Coronary artery (tissue), 2 donors: ENCODE measurements around the gene SLC35E2B.
A peak's percentile ranks its signal among the peaks of the same experiment; 100 is the strongest.

Experiments
- DNase-seq: peaks from one replicate; pipeline ENCODE4 v3.0.0-alpha.2; 2017; ENCODE audit warnings: low spot score
- H3K27ac ChIP-seq, 2 donors: fragments of 200-600 bp; sonication (generic); one replicate each; pipeline ENCODE4 v1.5.1; 2016 to 2019
- H3K4me3 ChIP-seq: fragments of 200-600 bp; sonication (generic); 2 replicates; pipeline ENCODE4 v1.5.1; 2016; ENCODE audit warnings: mild to moderate bottlenecking, moderate library complexity
- TF ChIP-seq, protein P1 (sequence below): fragments of 200-600 bp; sonication (generic); IDR thresholded peaks from one replicate; pipeline ENCODE4 v1.5.1; 2019; ENCODE audit warnings: antibody characterized with exemption

Gene SLC35E2B

DNA sequence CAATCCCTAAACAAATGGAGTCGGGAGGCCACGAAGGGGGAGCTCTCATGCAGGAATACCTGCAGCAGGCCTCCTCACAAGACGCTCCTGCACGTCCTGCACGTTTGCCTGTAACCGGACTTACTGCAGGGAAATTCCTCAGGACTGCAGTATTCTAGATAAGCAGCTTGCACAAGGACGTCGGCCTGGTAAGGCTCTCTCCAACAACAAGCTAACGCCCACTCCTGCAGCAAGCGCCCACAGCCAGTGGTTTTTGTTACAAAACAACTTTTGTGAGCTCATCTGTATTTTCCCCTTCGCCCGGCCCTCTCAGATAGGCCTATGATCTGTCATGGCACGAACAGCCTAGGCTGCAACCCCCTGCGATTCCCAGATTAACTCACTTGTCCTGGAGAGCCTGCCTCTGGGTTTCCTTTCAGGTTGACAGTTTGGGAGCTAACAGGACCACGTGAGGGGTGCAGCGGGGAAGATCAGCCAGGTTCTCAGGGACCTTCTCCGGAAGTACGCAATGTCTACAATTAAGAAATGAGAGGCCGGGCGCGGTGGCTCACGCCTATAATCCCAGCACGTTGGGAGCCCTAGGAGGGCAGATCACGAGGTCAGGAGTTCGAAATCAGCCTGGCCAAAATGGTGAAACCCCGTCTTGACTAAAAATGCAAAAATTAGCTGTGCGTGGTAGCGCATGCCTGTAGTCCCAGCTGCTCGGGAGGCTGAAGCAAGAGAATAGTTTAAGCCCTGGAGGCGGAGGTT is 78.2 kb downstream of the SLC35E2B start:
- Histone ChIP-seq H3K4me3 (peak overlapping the region; percentile 97), H3K27ac (peak overlapping the region in 1 of 2 donors; percentile 95)
- TF ChIP-seq, protein P1, sequence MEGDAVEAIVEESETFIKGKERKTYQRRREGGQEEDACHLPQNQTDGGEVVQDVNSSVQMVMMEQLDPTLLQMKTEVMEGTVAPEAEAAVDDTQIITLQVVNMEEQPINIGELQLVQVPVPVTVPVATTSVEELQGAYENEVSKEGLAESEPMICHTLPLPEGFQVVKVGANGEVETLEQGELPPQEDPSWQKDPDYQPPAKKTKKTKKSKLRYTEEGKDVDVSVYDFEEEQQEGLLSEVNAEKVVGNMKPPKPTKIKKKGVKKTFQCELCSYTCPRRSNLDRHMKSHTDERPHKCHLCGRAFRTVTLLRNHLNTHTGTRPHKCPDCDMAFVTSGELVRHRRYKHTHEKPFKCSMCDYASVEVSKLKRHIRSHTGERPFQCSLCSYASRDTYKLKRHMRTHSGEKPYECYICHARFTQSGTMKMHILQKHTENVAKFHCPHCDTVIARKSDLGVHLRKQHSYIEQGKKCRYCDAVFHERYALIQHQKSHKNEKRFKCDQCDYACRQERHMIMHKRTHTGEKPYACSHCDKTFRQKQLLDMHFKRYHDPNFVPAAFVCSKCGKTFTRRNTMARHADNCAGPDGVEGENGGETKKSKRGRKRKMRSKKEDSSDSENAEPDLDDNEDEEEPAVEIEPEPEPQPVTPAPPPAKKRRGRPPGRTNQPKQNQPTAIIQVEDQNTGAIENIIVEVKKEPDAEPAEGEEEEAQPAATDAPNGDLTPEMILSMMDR, result no peak
- DNase-seq, result no peak

DNA sequence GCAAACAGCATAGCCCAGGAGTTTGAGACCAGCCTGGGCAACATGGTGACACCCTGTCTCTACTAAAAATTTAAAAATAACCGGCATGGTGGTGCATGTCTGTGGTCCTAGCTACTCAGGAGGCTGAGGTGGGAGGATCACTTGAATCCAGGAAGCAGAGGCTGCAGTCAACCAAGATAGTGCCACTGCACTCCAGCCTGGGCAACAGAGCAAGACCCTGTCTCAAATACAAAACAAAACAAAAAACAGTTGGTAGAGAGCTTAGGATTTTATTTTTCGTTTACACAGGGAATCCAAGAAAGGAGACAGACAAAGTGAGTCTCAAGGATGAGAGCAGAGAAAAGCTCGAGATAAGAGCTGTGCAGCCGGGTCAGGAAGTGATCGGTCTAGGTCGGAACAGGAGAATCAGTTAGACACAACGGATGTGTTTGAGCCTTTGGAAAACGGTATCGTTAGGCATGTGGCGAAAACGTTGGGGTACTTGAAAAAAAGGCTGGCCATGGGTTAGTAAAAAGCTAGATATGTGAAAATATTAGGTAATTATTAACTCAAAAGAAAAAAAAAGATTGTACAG is 79.0 kb downstream of the SLC35E2B start:
- TF ChIP-seq, protein P1, result no peak
- DNase-seq, result no peak
- H3K4me3 ChIP-seq, result no peak overlapping the region
- no peak overlapping the region for H3K27ac ChIP-seq

DNA sequence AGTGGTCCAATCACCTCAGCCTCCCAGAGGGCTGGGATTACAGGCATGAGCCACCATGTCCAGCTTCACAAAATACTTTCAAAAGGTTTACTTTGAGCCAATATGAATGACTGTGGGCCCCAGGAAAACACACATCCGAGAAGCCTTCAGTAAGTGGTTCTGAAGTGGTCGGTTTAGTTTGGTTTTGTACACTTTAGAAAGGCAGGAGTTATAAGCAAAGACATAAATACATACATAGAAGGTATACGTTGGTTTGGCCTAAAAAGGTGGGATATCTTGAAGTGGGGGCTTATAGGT is 80.5 kb downstream of the SLC35E2B start:
- DNase-seq, result no peak
- Histone ChIP-seq H3K27ac (peak overlapping the region in 1 of 2 donors; percentile 31), H3K4me3 (no peak overlapping the region)
- TF ChIP-seq, protein P1, result no peak

DNA sequence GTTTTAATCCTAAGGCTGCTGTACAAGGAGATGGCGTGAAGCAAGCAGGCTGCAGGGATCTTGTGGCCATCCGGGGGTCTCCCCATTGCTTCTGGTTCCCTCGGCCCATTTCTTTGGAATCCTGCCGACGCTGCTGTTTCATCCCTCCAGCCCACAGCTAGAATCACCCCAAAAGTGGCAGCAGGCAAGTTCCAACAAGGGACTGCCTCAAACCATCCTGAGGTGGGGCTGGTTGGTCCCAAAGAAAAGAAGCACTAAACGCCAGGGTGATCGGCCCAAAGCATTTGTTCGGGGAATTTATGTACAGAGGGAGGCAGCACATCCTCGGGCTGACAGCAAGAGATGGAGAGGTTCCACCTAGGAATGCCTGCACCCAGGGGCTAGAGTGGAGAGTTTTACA is 81.8 kb downstream of the SLC35E2B start:
- TF ChIP-seq, protein P1, result no peak
- Histone ChIP-seq H3K27ac (peak overlapping the region in 1 of 2 donors; percentile 35), H3K4me3 (no peak overlapping the region)
- no peak for DNase-seq

DNA sequence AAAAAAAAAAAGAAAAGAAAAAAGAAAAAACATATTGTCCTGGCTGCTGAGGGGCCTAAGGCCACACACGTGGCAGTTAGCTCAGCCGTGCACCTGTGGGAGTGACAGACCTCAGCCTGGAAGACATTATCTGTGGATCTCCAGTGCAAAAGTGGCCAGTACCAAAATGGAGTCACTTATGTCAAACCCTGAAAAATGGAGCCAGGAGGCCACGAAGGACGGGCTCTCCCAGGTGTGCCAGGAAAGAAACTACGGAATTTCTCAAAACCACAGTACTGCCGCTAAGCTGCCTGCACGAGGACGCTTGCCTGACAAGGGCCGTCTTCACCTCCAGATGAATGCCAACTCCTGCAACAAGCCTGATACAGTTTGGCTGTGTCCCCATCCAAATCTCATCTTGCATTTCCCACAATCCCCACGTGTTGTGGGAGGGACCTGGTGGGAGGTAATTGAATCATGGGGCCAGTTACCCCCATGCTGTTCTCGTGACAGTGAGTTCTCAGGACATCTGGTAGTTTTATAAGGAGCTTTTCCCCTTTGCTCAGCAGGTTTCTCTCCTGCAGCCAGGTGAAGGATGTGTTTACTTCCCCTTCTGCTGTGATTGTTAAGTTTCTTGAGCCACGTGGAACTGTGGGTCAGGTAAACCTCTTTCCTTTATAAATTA is 82.6 kb downstream of the SLC35E2B start:
- TF ChIP-seq, protein P1, result no peak
- Histone ChIP-seq H3K27ac (no peak overlapping the region), H3K4me3 (no peak overlapping the region)
- DNase-seq, result no peak
